ENCODE data around the gene APOC4.
A peak's percentile ranks its signal among the peaks of the same experiment; 100 is the strongest.

APOC4 gene, protein sequence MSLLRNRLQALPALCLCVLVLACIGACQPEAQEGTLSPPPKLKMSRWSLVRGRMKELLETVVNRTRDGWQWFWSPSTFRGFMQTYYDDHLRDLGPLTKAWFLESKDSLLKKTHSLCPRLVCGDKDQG

DNA sequence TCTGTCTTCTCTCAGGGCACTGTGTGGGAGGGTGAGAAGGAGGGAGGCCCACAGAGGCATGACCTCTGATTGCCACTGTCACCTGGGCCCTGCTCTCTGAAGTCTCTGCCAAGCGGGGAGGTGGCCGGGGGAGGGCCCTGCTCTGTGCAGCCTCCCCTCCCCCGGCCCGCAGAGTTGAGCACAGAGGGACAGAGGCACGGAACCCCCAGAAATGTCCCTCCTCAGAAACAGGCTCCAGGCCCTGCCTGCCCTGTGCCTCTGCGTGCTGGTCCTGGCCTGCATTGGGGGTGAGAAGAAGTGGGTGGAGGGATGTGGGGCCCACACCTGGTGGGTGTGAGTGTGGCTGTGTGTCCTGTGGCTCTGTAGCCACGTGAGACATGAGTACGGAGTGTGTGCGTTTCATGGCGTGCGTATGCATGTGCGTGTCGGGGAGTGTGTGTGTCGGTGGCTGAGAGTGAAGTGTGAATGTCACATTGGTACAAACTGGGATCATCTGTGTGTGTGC is at the start of gene APOC4:
Gene APOC4 (plus strand): TSS at position 171 of the 505 bp plus-strand sequence. CDS start 41 bp downstream, at position 212.
- peak within 1 kb of the TSS; percentile 4 for H3K4me3 Mint-ChIP-seq
- no peaks in the 10 kb centered on the region for H3K9me3 Mint-ChIP-seq
- no peak for TF ChIP-seq CTCF (IDR thresholded peaks at IDR 0.05)

GRCh38 chr19:44892932-44893331 is 49.1 kb upstream of the APOC4 start:
- no peak for DNase-seq
- Mint-ChIP-seq H3K9me3 (no peaks in the 10 kb centered on the region), H3K4me3 (peak overlapping the region; percentile 95), H3K27ac (peak overlapping the region; percentile 64), H3K36me3 (ENCODE audit: low read depth) (peaks cover 60% of the 10 kb centered on the region), H3K27me3 (ENCODE audit: low read depth, poor library complexity) (peaks cover 3% of the 10 kb centered on the region), H3K4me1 (peaks cover 32% of the 10 kb centered on the region)
- TF ChIP-seq CTCF (IDR thresholded peaks at IDR 0.05): no peak

More for the DNA sequence above, at the start of gene APOC4:
- no peaks in the 10 kb centered on the region for H3K36me3 Mint-ChIP-seq (ENCODE audit: low read depth)
- H3K27ac Mint-ChIP-seq: peak within 1 kb of the TSS; percentile 96
- peaks cover 8% of the 10 kb centered on the region for H3K27me3 Mint-ChIP-seq (ENCODE audit: low read depth, poor library complexity)
- DNase-seq: no peak
- H3K4me1 Mint-ChIP-seq: peaks cover 33% of the 10 kb centered on the region

GRCh38 chr19:44893332-44894051 is 48.5 kb upstream of the APOC4 start:
- H3K36me3 Mint-ChIP-seq (ENCODE audit: low read depth): peaks cover 59% of the 10 kb centered on the region
- peaks cover 3% of the 10 kb centered on the region for H3K27me3 Mint-ChIP-seq (ENCODE audit: low read depth, poor library complexity)
- no peaks in the 10 kb centered on the region for H3K9me3 Mint-ChIP-seq
- no peak overlapping the region for H3K27ac Mint-ChIP-seq
- no peak for TF ChIP-seq CTCF (IDR thresholded peaks at IDR 0.05)
- peak overlapping the region; percentile 95 for H3K4me3 Mint-ChIP-seq
- peaks cover 32% of the 10 kb centered on the region for H3K4me1 Mint-ChIP-seq
- DNase-seq: no peak

- peaks cover 3% of the 10 kb centered on the region for H3K27me3 Mint-ChIP-seq (ENCODE audit: low read depth, poor library complexity)
- no peak for DNase-seq
- peaks cover 29% of the 10 kb centered on the region for H3K4me1 Mint-ChIP-seq
- H3K4me3 Mint-ChIP-seq: no peak overlapping the region
- TF ChIP-seq CTCF (IDR thresholded peaks at IDR 0.05): no peak
- H3K36me3 Mint-ChIP-seq (ENCODE audit: low read depth): peaks cover 57% of the 10 kb centered on the region
- H3K27ac Mint-ChIP-seq: no peak overlapping the region
- no peaks in the 10 kb centered on the region for H3K9me3 Mint-ChIP-seq
Observed at GRCh38 chr19:44894052-44894400, 48.0 kb upstream of the APOC4 start.

- no peak for DNase-seq
- peaks cover 24% of the 10 kb centered on the region for H3K4me1 Mint-ChIP-seq
- no peak overlapping the region for H3K27ac Mint-ChIP-seq
- H3K9me3 Mint-ChIP-seq: no peaks in the 10 kb centered on the region
- no peak for TF ChIP-seq CTCF (IDR thresholded peaks at IDR 0.05)
- peaks cover 62% of the 10 kb centered on the region for H3K36me3 Mint-ChIP-seq (ENCODE audit: low read depth)
- no peak overlapping the region for H3K4me3 Mint-ChIP-seq
- peaks cover 3% of the 10 kb centered on the region for H3K27me3 Mint-ChIP-seq (ENCODE audit: low read depth, poor library complexity)
Observed at GRCh38 chr19:44894946-44895345, 47.1 kb upstream of the APOC4 start.
